Fibroblast of mammary gland (primary cell): ENCODE data around the gene NCAM2.

Experiments used
- DNase-seq: peaks from one replicate; pipeline ENCODE4 v3.0.0-alpha.2; 2010; ENCODE audit warnings: low read depth
- H3K4me3 ChIP-seq: 2 replicates; pipeline ENCODE4 v1.5.1; 2011; ENCODE audit warnings: low read depth, mild to moderate bottlenecking, low read length, moderate library complexity; ENCODE audit not compliant: control insufficient read depth
- TF ChIP-seq, protein P1 (sequence below): conservative IDR thresholded peaks from 2 replicates; pipeline ENCODE4 v1.5.1; 2011; ENCODE audit warnings: low read depth, low read length, inconsistent platforms; ENCODE audit not compliant: control insufficient read depth, insufficient read depth

Gene NCAM2

GRCh38 chr21:21233051-21233450, 234.8 kb downstream of the NCAM2 start:
- no peak overlapping the region for H3K4me3 ChIP-seq
- TF ChIP-seq, protein P1, sequence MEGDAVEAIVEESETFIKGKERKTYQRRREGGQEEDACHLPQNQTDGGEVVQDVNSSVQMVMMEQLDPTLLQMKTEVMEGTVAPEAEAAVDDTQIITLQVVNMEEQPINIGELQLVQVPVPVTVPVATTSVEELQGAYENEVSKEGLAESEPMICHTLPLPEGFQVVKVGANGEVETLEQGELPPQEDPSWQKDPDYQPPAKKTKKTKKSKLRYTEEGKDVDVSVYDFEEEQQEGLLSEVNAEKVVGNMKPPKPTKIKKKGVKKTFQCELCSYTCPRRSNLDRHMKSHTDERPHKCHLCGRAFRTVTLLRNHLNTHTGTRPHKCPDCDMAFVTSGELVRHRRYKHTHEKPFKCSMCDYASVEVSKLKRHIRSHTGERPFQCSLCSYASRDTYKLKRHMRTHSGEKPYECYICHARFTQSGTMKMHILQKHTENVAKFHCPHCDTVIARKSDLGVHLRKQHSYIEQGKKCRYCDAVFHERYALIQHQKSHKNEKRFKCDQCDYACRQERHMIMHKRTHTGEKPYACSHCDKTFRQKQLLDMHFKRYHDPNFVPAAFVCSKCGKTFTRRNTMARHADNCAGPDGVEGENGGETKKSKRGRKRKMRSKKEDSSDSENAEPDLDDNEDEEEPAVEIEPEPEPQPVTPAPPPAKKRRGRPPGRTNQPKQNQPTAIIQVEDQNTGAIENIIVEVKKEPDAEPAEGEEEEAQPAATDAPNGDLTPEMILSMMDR: no peak
- no peak for DNase-seq

- no peak for DNase-seq
- TF ChIP-seq, protein P1: no peak
- H3K4me3 ChIP-seq: no peak overlapping the region
These were observed 238.8 kb downstream of the NCAM2 start for GRCh38 chr21:21236996-21237395.

DNA sequence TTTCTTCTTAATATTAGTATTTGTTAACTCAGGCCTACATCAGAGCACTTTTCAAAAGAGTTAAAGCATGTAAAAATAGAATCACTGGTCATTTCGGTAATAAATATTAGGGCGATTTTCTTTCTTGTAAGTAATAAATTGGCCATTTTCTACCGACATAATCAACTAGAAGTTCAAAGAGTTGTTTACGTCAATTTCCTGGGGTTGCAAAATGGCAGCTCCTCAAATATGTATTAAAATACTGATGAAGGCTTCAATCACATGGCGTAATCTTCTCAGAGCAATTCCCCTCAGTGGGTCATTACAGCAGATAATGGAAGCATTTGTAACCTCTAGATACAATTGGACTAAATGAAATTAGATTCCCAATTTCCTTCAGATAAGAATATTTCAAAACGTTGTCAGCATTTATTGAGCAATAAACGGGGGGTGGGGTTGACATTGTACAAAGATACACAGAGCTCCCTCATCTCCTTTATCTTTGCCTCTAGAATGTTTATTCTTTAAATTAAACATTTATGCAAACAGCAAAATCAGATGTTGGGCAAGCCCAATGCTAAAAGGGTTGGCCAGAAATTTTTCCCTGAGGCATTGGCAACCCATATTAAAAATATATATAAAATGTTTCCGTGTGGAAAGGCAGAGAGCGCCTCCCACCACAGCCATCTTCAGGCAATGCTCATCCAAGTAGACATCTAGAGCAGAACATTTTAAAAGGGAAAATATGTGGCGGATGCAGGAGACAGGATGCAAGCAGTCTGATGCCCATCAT, 240.6 kb downstream of the NCAM2 start:
- H3K4me3 ChIP-seq: no peak overlapping the region
- TF ChIP-seq, protein P1: no peak
- no peak for DNase-seq

DNA sequence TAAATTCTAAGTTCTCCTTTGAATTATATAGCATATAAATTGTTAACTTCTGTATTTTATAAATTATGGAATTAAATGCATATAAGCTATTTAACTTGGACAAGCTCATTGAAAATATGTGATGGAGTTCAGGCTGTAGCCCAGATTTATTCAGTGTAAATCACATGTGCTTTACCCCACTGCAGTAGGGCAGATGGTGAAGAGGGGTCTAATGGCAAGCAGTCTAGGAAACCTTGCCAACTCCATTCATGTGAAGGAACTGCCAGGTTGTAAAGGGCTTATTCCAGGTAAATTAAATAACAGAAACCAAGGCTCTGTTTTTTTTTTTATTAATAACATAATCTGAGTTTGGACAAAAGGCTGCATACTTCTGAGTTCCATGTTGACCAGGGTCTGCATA, 243.2 kb downstream of the NCAM2 start:
- no peak for DNase-seq
- TF ChIP-seq, protein P1: no peak
- H3K4me3 ChIP-seq: no peak overlapping the region

DNA sequence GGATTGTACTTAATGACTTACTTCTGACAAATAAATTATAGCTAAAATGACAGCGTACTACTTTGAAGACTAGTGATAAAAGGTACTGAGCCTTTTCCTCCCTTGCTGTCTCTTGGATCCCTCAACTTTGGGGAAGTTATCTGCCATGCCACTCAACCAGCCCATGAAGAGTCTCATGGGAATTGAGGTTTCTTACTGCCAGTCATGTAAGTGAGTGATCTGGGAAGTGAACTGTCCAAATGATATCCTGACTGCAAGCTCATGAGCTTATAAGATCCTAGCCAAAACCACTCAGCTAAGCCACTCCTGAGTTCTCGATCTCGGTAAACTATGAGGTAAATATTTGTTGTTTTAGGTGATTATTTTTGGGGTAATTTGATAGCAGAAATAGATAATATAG, 247.8 kb downstream of the NCAM2 start:
- DNase-seq: no peak
- no peak overlapping the region for H3K4me3 ChIP-seq
- TF ChIP-seq, protein P1: no peak

DNA sequence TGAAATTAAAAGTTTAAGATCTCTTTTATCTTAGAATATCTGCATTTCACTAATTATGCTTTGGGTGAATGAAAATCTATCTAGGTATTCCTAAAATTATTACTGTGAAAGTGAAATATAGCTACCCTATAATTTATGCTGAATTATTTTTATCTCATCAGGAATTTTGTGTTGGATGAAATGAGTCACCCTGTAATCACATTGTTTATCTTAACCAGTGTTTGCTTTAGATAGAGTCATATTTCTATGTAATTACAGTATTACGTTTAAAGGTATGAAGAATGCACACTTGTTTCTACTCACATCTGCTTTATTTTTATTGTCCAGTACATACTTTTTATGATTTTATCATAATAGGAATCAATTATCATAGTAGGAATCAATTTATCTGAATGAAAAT, 249.2 kb downstream of the NCAM2 start:
- TF ChIP-seq, protein P1: no peak
- H3K4me3 ChIP-seq: no peak overlapping the region
- DNase-seq: peak; percentile 1
